T47D (cell line): ENCODE results near the gene ARSJ.

Experiments used
- DNase-seq, 2 experiments: peaks; one replicate each; pipeline versions ENCODE4 v3.0.0 to v3.0.0-alpha.2; 2011 to 2012; ENCODE audit warnings: low read depth in 1 of 2, low spot score in 1 of 2
- JUND ChIP-seq: IDR thresholded peaks from 2 replicates; pipeline ENCODE4 v1.6.1; 2012; ENCODE audit warnings: low read depth
- in situ Hi-C: cut with HindIII; loops from 2 replicates; pipeline ENCODE4 v1.10.0; 2016; ENCODE audit warnings: low sequenced_read_pairs, low pct_unique_long_range_greater_than_20kb

ARSJ gene

DNA sequence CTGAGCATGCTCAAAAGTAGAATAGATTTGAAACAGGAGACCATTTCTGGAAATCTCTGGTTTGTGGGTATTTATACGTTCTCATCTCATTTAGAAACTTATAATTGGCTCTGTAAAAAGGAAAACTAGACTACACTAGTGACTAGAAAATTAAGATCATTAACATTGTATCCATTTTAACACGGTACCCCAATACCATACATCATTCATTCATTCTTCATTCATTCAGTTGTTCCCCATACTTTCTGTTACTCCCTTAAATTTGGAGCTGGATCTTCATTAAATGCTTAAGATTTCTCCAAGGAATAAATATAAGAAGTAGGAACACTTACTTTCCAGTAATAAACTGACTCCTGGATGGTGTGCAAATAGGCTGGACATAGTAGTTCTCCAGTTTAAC, 1.3 kb downstream of the ARSJ start:
- in situ Hi-C loops: no loop called here
- no peak for DNase-seq
- no peak for TF ChIP-seq JUND

GRCh38 chr4:113977526-113977855, 2.0 kb downstream of the ARSJ start:
- in situ Hi-C loops: no loop called here

DNA sequence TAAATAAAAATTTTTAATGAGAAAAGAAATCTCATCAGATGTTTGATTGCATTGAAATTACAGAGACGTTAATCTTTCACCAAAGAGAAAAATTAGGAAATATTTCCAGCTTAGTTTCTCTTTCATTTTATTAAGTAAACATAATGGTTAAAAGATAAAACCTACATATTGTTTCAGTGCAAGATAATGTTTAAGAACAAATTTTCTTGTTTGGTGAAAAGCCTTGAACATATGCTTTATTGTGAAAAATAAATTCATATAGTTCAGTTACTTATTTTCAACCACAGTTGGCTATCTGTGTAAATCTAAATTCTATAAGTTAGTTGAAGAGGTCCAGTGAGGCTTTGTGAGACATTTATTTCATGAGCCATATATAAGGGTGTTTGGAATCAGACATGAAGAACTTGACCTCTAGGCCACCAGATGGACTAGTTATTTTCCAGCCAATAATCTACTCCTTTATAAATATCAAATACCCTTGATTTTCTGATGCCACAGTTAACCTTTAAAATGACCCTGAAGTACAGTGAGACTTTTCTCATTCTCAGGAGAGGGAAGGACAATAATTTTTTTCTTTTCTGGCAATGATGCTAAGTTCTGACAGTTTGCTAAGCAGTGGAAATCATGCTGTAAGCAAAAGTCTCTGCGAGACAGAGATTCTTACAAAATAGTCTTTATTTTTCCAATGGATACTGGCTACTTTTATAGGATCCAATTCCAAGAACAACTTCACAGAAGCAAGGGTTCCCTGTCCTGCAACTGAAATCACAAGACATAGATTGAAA, 2.5 kb downstream of the ARSJ start:
- in situ Hi-C loops: no loop called here
- DNase-seq: no peak

More at GRCh38 chr4:113977526-113977855, 2.0 kb downstream of the ARSJ start:
- DNase-seq: no peak
- no peak for TF ChIP-seq JUND

GRCh38 chr4:113975578-113975977, 3.9 kb downstream of the ARSJ start:
- no peak for DNase-seq
- in situ Hi-C loops: no loop called here
- no peak for TF ChIP-seq JUND

More for the DNA sequence above, 2.5 kb downstream of the ARSJ start:
- no peak for TF ChIP-seq JUND

GRCh38 chr4:113974467-113974866, 5.0 kb downstream of the ARSJ start:
- in situ Hi-C loops: no loop called here
- no peak for TF ChIP-seq JUND
- DNase-seq: no peak

GRCh38 chr4:113973345-113973744, 6.1 kb downstream of the ARSJ start:
- no peak for DNase-seq
- no peak for TF ChIP-seq JUND
- in situ Hi-C loops: no loop called here

DNA sequence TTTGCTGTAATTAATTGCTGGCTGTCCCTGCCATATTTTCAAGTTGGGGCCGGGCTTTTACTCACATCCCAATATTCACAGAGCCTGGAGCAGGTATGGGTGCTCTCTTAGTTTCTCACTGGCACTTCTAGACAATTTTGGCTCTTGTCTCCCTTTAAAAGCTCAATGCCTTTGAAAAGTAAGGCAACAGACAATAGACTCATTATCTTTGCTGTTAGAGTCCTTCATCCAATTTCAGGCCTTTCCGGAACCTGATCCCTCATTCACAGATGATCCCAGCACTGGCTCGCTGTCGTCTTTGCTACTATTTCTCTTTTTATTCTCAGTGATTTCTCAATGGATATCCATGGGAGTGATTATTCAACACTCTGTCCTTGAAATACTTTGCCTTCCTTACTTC, 6.7 kb downstream of the ARSJ start:
- in situ Hi-C loops: no loop called here
- no peak for DNase-seq
- TF ChIP-seq JUND: no peak

GRCh38 chr4:113971706-113972360, 7.6 kb downstream of the ARSJ start:
- TF ChIP-seq JUND: no peak
- DNase-seq: no peak
- in situ Hi-C loops: no loop called here

- in situ Hi-C loops: no loop called here
- no peak for TF ChIP-seq JUND
- no peak for DNase-seq
These were observed 9.6 kb downstream of the ARSJ start for GRCh38 chr4:113969709-113970334.

- in situ Hi-C loops: no loop called here
- no peak for TF ChIP-seq JUND
- DNase-seq: no peak
These were observed 11.0 kb downstream of the ARSJ start for GRCh38 chr4:113968473-113968872.

DNA sequence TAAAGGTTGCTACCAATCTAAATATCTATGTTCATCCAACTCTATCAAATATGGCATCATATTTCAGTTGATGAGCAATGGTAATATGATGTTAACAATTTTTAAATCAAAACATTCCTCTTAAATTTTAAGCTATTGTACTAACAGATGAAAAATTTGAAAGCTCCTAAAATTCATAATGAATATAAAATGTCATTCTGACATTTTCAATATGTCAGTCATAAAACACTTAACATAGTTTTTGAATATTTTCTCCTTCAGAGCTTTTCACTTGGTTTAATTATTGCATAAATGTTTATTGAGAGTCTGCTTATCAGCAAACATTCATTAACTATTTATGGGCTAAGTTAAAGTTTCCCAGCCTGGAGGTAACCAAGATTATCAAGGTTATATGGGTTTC, 11.8 kb downstream of the ARSJ start:
- no peak for DNase-seq
- in situ Hi-C loops: no loop called here
- no peak for TF ChIP-seq JUND

- in situ Hi-C loops: no loop called here
- DNase-seq: no peak
- TF ChIP-seq JUND: no peak
These were observed 16.7 kb downstream of the ARSJ start for GRCh38 chr4:113962719-113963265.

DNA sequence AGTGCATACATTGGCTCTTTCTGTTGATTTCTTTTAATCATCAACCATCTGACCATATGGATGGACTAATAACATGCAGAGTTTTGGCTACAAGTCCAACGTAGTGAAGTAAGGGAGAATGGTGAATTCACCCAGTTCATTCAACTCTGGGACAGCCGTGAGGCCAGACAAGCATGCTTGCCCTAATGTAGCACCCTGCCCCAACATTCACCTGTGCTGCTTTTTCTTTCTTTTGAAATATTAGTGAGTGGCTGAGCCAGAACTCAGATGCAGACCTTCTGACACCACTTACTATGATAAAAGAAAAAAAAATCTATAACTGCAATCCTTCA, 17.5 kb downstream of the ARSJ start:
- no peak for DNase-seq
- in situ Hi-C loops: no loop called here
- no peak for TF ChIP-seq JUND
